ENCODE data around the gene PKD2. TPM values are rescaled to one million over a fixed set of nuclear protein-coding genes. Genes with fewer than 3 reads are reported as not detected.

The PKD2 gene
- total RNA-seq, 1 donor from 2014 or later, result 119 TPM

DNA sequence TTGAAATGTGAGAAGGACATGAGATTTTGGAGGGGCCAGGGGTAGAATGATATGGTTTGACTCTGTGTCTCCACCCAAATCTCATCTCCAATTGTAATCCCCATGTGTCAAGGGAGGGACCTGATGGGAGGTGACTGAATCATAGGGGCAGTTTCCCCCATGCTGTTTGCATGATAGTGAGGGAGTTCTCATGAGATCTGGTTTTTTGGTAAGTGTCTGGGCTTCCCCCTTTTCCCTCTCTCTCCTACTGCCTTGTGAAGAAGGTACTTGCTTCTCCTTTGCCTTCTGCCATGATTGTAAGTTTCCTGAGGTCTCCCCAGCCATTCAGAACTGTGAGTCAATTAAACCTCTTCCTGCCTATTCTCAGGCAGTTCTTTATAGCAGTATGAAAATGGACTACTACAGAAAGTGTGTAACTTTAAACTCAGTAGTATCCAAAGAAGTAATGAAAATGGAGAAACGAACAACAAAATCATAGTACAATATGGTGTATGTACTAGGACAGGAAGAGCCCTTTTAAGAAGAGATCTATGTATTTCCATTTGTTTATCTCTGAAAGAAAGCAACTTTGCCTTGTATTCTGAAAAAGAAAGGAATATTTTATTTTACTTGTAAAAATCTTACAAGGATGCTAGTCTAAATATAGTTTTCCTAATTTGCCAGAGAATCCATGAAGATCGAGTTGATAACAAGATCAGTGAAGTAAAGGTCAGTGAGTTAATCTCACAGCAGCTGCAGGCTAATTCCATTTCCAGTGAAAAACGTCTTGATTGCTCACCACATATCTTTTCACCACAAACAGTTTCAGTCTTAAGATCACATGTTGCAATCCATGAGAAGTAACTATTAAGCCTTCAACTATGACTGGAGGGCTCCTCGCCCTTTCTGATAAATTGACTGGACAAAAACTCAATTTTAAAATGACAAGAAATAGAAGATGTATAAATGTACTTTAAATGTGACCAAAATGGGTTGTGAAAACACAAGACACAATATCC, 20.5 kb downstream of the PKD2 start:
- Histone ChIP-seq H3K9me3 (peaks cover 0 to 7% of the 10 kb centered on the region in 2 donors), H3K4me1 (peaks cover 4 to 32% of the 10 kb centered on the region in 2 donors), H3K27ac (peak overlapping the region; percentile 31 to 56), H3K4me3 (no peak overlapping the region), H3K36me3 (peaks cover 58 to 62% of the 10 kb centered on the region in 2 donors), H3K27me3 (no peaks in the 10 kb centered on the region)
- intact Hi-C loops (cut with DNase I), result no loop called here
- no peak for DNase-seq (ENCODE audit: low spot score in 2 of 2)
- TF ChIP-seq, protein P1, sequence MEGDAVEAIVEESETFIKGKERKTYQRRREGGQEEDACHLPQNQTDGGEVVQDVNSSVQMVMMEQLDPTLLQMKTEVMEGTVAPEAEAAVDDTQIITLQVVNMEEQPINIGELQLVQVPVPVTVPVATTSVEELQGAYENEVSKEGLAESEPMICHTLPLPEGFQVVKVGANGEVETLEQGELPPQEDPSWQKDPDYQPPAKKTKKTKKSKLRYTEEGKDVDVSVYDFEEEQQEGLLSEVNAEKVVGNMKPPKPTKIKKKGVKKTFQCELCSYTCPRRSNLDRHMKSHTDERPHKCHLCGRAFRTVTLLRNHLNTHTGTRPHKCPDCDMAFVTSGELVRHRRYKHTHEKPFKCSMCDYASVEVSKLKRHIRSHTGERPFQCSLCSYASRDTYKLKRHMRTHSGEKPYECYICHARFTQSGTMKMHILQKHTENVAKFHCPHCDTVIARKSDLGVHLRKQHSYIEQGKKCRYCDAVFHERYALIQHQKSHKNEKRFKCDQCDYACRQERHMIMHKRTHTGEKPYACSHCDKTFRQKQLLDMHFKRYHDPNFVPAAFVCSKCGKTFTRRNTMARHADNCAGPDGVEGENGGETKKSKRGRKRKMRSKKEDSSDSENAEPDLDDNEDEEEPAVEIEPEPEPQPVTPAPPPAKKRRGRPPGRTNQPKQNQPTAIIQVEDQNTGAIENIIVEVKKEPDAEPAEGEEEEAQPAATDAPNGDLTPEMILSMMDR (IDR thresholded peaks at IDR 0.05), result no peak

DNA sequence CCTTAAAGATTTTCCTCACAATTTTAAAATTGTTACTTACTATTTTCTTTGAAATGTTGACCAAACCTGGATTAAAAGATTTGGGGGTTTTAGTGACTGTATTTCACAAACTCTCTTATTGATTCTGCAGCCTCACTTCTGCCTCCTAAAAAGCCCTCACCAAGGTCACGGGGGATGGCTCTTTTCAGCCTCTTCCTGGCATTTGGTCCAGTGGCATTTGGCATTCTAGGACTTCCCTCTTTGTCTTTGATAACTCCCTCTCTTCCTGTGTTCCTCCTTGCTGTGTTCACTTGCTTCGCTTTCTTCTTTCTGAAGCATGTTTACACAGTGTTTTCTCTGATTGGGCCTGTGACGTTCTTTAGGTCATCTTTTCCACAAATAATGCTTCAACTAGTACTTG, 21.5 kb downstream of the PKD2 start:
- Histone ChIP-seq H3K4me3 (no peak overlapping the region), H3K36me3 (peaks cover 49 to 63% of the 10 kb centered on the region in 2 donors), H3K4me1 (peaks cover 4 to 23% of the 10 kb centered on the region in 2 donors), H3K27me3 (no peaks in the 10 kb centered on the region), H3K9me3 (peaks cover 0 to 7% of the 10 kb centered on the region in 2 donors), H3K27ac (peak overlapping the region; percentile 31 to 56)
- DNase-seq (ENCODE audit: low spot score in 2 of 2), result no peak
- TF ChIP-seq, protein P1 (IDR thresholded peaks at IDR 0.05), result no peak
- intact Hi-C loops (cut with DNase I), result no loop called here

DNA sequence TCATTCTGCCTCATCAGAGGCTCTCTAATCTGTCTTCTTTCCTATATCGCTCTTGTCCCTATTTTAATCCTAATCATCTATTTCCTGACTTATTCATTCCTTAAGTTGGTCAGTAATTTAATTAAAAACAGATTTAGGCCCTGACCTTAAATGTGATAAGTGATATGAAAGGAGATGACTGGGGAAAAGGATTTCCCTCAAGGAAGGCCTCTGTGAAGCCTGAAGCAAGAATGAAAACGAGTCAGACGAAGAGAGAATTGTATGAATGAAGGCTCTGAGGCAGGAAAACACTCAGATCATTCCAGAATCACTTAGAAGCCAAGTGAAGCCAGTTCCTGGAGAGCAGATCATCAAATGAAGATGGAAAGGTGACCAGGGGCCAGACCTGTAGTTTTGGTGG, 22.1 kb downstream of the PKD2 start:
- H3K27ac ChIP-seq, result peak overlapping the region; percentile 31 to 56
- TF ChIP-seq, protein P1 (IDR thresholded peaks at IDR 0.05), result no peak
- DNase-seq (ENCODE audit: low spot score in 2 of 2), result no peak
- intact Hi-C loops (cut with DNase I), result no loop called here
- peaks cover 47 to 61% of the 10 kb centered on the region in 2 donors for H3K36me3 ChIP-seq
- H3K27me3 ChIP-seq, result no peaks in the 10 kb centered on the region
- peaks cover 0 to 7% of the 10 kb centered on the region in 2 donors for H3K9me3 ChIP-seq
- peaks cover 4 to 20% of the 10 kb centered on the region in 2 donors for H3K4me1 ChIP-seq
- no peak overlapping the region for H3K4me3 ChIP-seq

DNA sequence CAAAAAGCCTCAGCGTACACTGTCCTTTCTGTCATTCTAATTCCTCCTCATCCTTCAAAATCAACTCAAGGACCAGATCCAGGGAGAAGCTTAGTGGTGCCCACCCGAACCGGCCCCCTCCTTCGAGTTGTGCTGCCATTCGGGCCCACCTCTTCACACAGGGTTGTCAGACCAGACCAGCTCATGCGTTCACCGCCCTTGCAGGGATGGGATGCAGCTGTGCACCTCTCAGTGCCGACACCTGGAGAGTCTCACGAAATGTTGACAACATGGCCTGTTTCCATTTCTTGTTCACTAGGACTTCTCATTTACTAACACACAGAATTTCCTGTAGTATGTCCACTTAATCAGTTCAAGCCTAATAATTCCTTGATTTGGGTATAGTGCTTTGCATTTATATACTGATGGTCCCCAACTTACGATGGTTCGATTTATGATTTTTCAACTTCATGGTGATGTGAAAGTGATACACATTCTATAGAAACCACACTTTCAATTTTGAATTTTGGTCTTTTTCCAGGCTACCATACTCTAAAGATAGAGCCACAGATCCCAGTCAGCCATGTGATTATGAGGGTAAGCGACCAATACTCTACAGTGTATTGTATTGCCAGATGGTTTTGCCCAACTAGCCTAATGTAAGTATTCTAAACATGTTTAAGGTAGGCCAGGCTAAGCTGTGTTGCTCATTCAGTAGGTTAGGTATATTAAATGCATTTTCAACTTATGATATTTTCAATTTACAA, 23.3 kb downstream of the PKD2 start:
- H3K27me3 ChIP-seq, result no peaks in the 10 kb centered on the region
- H3K4me3 ChIP-seq, result no peak overlapping the region
- no peak for DNase-seq (ENCODE audit: low spot score in 2 of 2)
- peaks cover 4 to 20% of the 10 kb centered on the region in 2 donors for H3K4me1 ChIP-seq
- no peak overlapping the region for H3K27ac ChIP-seq
- H3K36me3 ChIP-seq, result peaks cover 36 to 61% of the 10 kb centered on the region in 2 donors
- peaks cover 0 to 4% of the 10 kb centered on the region in 2 donors for H3K9me3 ChIP-seq
- TF ChIP-seq, protein P1 (IDR thresholded peaks at IDR 0.05), result no peak
- intact Hi-C loops (cut with DNase I), result loop anchor here (5.0 kb wide), 1 partner anchor 177 kb away; no protein-coding TSS in a partner anchor

DNA sequence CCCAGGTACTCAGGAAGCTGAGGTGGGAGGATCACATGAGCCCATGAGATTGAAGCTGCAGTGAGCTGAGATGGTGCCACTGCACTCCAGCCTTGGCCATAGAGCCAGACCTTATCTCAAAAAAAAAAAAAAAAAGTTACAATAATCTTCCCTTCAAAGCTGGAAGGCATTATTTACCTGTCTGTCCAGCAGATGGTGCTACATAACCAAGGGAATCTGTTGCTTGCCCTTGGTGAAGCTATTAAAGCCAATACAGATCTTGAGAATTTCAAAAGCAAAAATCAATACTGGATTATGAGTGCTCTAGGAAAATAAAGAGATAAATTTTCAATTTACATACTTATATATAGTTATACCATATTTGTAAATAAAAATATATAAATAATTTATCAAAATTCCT, 25.9 kb downstream of the PKD2 start:
- peaks cover 32 to 72% of the 10 kb centered on the region in 2 donors for H3K36me3 ChIP-seq
- no peak overlapping the region for H3K27ac ChIP-seq
- no peak for DNase-seq (ENCODE audit: low spot score in 2 of 2)
- intact Hi-C loops (cut with DNase I), result loop anchor here (5.0 kb wide), 1 partner anchor 174 kb away; no protein-coding TSS in a partner anchor
- no peak overlapping the region for H3K4me3 ChIP-seq
- TF ChIP-seq, protein P1 (IDR thresholded peaks at IDR 0.05), result peak in 2 of 3 experiments; percentile 52 to 68
- H3K4me1 ChIP-seq, result peaks cover 4 to 14% of the 10 kb centered on the region in 2 donors
- H3K9me3 ChIP-seq, result no peaks in the 10 kb centered on the region
- H3K27me3 ChIP-seq, result no peaks in the 10 kb centered on the region
